HEK293 (cell line): Measurements from ENCODE around the gene BIRC7.

Source experiments
- AEBP2 ChIP-seq: fragments of 450-650 bp; formaldehyde crosslinking; IDR thresholded peaks from 2 replicates; pipeline ENCODE4 v1.5.1; 2016; ENCODE audit warnings: missing biosample characterization, missing genetic modification characterization, borderline replicate concordance
- FEZF1 ChIP-seq: fragments of 450-650 bp; formaldehyde crosslinking; IDR thresholded peaks from 2 replicates; pipeline ENCODE4 v1.5.1; 2016; ENCODE audit warnings: missing biosample characterization, missing genetic modification characterization
- GLI4 ChIP-seq: fragments of 450-650 bp; formaldehyde crosslinking; IDR thresholded peaks from 2 replicates; pipeline ENCODE4 v1.5.1; 2016; ENCODE audit warnings: missing biosample characterization, missing genetic modification characterization
- GLIS2 ChIP-seq: fragments of 450-650 bp; formaldehyde crosslinking; IDR thresholded peaks from 2 replicates; pipeline ENCODE4 v1.5.1; 2016; ENCODE audit warnings: missing biosample characterization, missing genetic modification characterization
- KLF16 ChIP-seq: fragments of 450-650 bp; formaldehyde crosslinking; IDR thresholded peaks from 2 replicates; pipeline ENCODE4 v1.5.1; 2017; ENCODE audit warnings: missing biosample characterization, missing genetic modification characterization
- PRDM10 ChIP-seq: fragments of 450-650 bp; formaldehyde crosslinking; IDR thresholded peaks from 2 replicates; pipeline ENCODE4 v1.5.1; 2016; ENCODE audit warnings: missing biosample characterization, missing genetic modification characterization
- PRDM4 ChIP-seq: fragments of 450-650 bp; formaldehyde crosslinking; IDR thresholded peaks from 2 replicates; pipeline ENCODE4 v1.5.1; 2017; ENCODE audit warnings: missing biosample characterization, missing genetic modification characterization
- SCRT1 ChIP-seq: fragments of 450-650 bp; formaldehyde crosslinking; IDR thresholded peaks from 2 replicates; pipeline ENCODE4 v1.5.1; 2016; ENCODE audit warnings: missing biosample characterization, missing genetic modification characterization, borderline replicate concordance
- SP7 ChIP-seq: fragments of 450-650 bp; formaldehyde crosslinking; IDR thresholded peaks from 2 replicates; pipeline ENCODE4 v1.5.1; 2016; ENCODE audit warnings: missing biosample characterization, missing genetic modification characterization
- ZBTB6 ChIP-seq: fragments of 450-650 bp; formaldehyde crosslinking; IDR thresholded peaks from 2 replicates; pipeline ENCODE4 v1.5.1; 2017; ENCODE audit warnings: missing biosample characterization, missing genetic modification characterization
- ZBTB8A ChIP-seq: fragments of 450-650 bp; formaldehyde crosslinking; IDR thresholded peaks from 2 replicates; pipeline ENCODE4 v1.5.1; 2016; ENCODE audit warnings: missing biosample characterization, missing genetic modification characterization
- ZNF112 ChIP-seq: fragments of 450-650 bp; formaldehyde crosslinking; IDR thresholded peaks from 2 replicates; pipeline ENCODE4 v1.5.0; 2017; ENCODE audit warnings: missing biosample characterization, missing genetic modification characterization
- ZNF114 ChIP-seq: fragments of 450-650 bp; formaldehyde crosslinking; IDR thresholded peaks from 2 replicates; pipeline ENCODE4 v1.5.0; 2017; ENCODE audit warnings: missing biosample characterization, missing genetic modification characterization
- ZNF132 ChIP-seq: fragments of 450-650 bp; formaldehyde crosslinking; IDR thresholded peaks from 2 replicates; pipeline ENCODE4 v1.5.1; 2017; ENCODE audit warnings: missing biosample characterization, missing genetic modification characterization, borderline replicate concordance
- ZNF146 ChIP-seq: fragments of 450-650 bp; formaldehyde crosslinking; IDR thresholded peaks from 2 replicates; pipeline ENCODE4 v1.5.1; 2016; ENCODE audit warnings: missing biosample characterization, missing genetic modification characterization
- ZNF155 ChIP-seq: fragments of 450-650 bp; formaldehyde crosslinking; IDR thresholded peaks from 2 replicates; pipeline ENCODE4 v1.5.1; 2016; ENCODE audit warnings: missing biosample characterization, missing genetic modification characterization
- ZNF175 ChIP-seq: fragments of 450-650 bp; formaldehyde crosslinking; IDR thresholded peaks from 2 replicates; pipeline ENCODE4 v1.5.1; 2016; ENCODE audit warnings: missing biosample characterization, missing genetic modification characterization
- ZNF184 ChIP-seq: fragments of 450-650 bp; IDR thresholded peaks from 2 replicates; pipeline ENCODE4 v1.5.1; 2018; ENCODE audit warnings: missing biosample characterization, mild to moderate bottlenecking, missing genetic modification characterization
- ZNF202 ChIP-seq: fragments of 450-650 bp; formaldehyde crosslinking; IDR thresholded peaks from 2 replicates; pipeline ENCODE4 v1.5.1; 2016; ENCODE audit warnings: missing biosample characterization, missing genetic modification characterization, borderline replicate concordance
- ZNF292 ChIP-seq: fragments of 450-650 bp; formaldehyde crosslinking; IDR thresholded peaks from 2 replicates; pipeline ENCODE4 v1.5.1; 2016; ENCODE audit warnings: low read depth, missing biosample characterization, missing genetic modification characterization, borderline replicate concordance
- ZNF341 ChIP-seq: fragments of 450-650 bp; formaldehyde crosslinking; IDR thresholded peaks from 2 replicates; pipeline ENCODE4; 2016; ENCODE audit warnings: low read depth, missing biosample characterization, missing genetic modification characterization
- ZNF416 ChIP-seq: fragments of 450-650 bp; formaldehyde crosslinking; IDR thresholded peaks from 2 replicates; pipeline ENCODE4 v1.5.1; 2016; ENCODE audit warnings: missing biosample characterization, missing genetic modification characterization
- ZNF510 ChIP-seq: fragments of 450-650 bp; formaldehyde crosslinking; IDR thresholded peaks from 2 replicates; pipeline ENCODE4 v1.5.1; 2018; ENCODE audit warnings: mild to moderate bottlenecking, missing genetic modification characterization, missing biosample characterization; ENCODE audit not compliant: insufficient replicate concordance
- ZNF518A ChIP-seq: fragments of 450-650 bp; formaldehyde crosslinking; conservative IDR thresholded peaks from 2 replicates; pipeline ENCODE4 v1.5.1; 2016; ENCODE audit warnings: low read depth, missing biosample characterization, missing genetic modification characterization
- ZNF560 ChIP-seq: fragments of 450-650 bp; formaldehyde crosslinking; IDR thresholded peaks from 2 replicates; pipeline ENCODE4 v1.5.1; 2017; ENCODE audit warnings: missing biosample characterization, missing genetic modification characterization, borderline replicate concordance
- ZNF623 ChIP-seq: fragments of 450-650 bp; formaldehyde crosslinking; IDR thresholded peaks from 2 replicates; pipeline ENCODE4 v1.5.1; 2016; ENCODE audit warnings: missing biosample characterization, missing genetic modification characterization

BIRC7 gene

GRCh38 chr20:63216041-63216848 is 19.5 kb upstream of the BIRC7 start, which contains the start of gene YTHDF1 (continued):
- no peak for TF ChIP-seq ZNF416 (tag by site-specific recombination)
- TF ChIP-seq ZBTB8A (tag by site-specific recombination), result peak; percentile 91
- no peak for TF ChIP-seq SCRT1
- no peak for TF ChIP-seq ZNF510 (tag by site-specific recombination)
- TF ChIP-seq ZNF184 (tag by site-specific recombination), result no peak
- TF ChIP-seq ZNF341 (tag by site-specific recombination), result no peak
- TF ChIP-seq GLI4 (tag by site-specific recombination), result no peak
- no peak for TF ChIP-seq ZNF560 (tag by site-specific recombination)
- TF ChIP-seq PRDM10 (tag by site-specific recombination), result no peak
- no peak for TF ChIP-seq ZBTB6
- peak; percentile 82 for TF ChIP-seq SP7 (tag by site-specific recombination)
- TF ChIP-seq ZNF114 (tag by site-specific recombination), result no peak
- TF ChIP-seq ZNF155 (tag by site-specific recombination), result no peak
- no peak for TF ChIP-seq ZNF132 (tag by site-specific recombination)
- no peak for TF ChIP-seq AEBP2 (tag by site-specific recombination)
- TF ChIP-seq FEZF1 (tag by site-specific recombination), result no peak
- peak; percentile 88 for TF ChIP-seq KLF16 (tag by site-specific recombination)
- no peak for TF ChIP-seq ZNF146 (tag by site-specific recombination)
- no peak for TF ChIP-seq ZNF202
- no peak for TF ChIP-seq ZNF175 (tag by site-specific recombination)
- no peak for TF ChIP-seq ZNF623 (tag by site-specific recombination)
- TF ChIP-seq ZNF518A (tag by site-specific recombination), result no peak
- no peak for TF ChIP-seq ZNF112 (tag by site-specific recombination)
- 0 out of 2 replicates have a peak, but pooled peaks have one; percentile 10 for TF ChIP-seq PRDM4 (tag by site-specific recombination)
- TF ChIP-seq ZNF292 (tag by site-specific recombination), result no peak
- TF ChIP-seq GLIS2 (tag by site-specific recombination), result peak; percentile 36; the same call in 1 of the 2 replicates
